K562 (cell line): Measurements from ENCODE around the gene PANX1. TPM values are rescaled to one million over a fixed set of nuclear protein-coding genes. Genes with fewer than 3 reads are reported as not detected.

ENCODE experiments used
- BRD4 ChIP-seq: fragments of 200-600 bp; sonication (generic); IDR thresholded peaks from 2 replicates; pipeline ENCODE4 v1.6.1; 2017; ENCODE audit warnings: inconsistent platforms
- CBFB ChIP-seq: sonication (generic); formaldehyde crosslinking; IDR thresholded peaks from 2 replicates; pipeline ENCODE4 v1.4.0; 2020; ENCODE audit warnings: mild to moderate bottlenecking, missing genetic modification reagents
- CHCHD3 ChIP-seq: fragments of 250-450 bp; sonication (Bioruptor Pico); IDR thresholded peaks from 2 replicates; pipeline ENCODE4 v2.1.2; 2022; ENCODE audit warnings: mild to moderate bottlenecking
- CREB1 ChIP-seq, 2 experiments: sonication (generic) in 1 of 2; formaldehyde crosslinking in 1 of 2; IDR thresholded peaks; 2 replicates each; pipeline versions ENCODE4 v1.6.1 to v1.8.0; 2012 to 2022; ENCODE audit warnings: inconsistent platforms in 1 of 2, mild to moderate bottlenecking in 1 of 2, missing genetic modification reagents in 1 of 2, moderate library complexity in 1 of 2
- FOS ChIP-seq: IDR thresholded peaks from 3 replicates; pipeline ENCODE4 v1.6.1; 2011; ENCODE audit not compliant: insufficient read length; ENCODE audit errors: extremely low read depth
- GTF2E2 ChIP-seq: fragments of 200-800 bp; sonication (Bioruptor generic); IDR thresholded peaks from 2 replicates; pipeline ENCODE4 v1.6.1; 2016; ENCODE audit warnings: missing genetic modification characterization, missing compliant biosample characterization
- IRF2 ChIP-seq: sonication (generic); formaldehyde crosslinking; IDR thresholded peaks from 2 replicates; pipeline ENCODE4 v1.8.1; 2022; ENCODE audit warnings: mild to moderate bottlenecking, missing genetic modification reagents
- REST ChIP-seq, 2 experiments: fragments of 450-650 bp; formaldehyde crosslinking in 1 of 2; IDR thresholded peaks; 2 replicates each; pipeline versions ENCODE4 v1.4.0 to v1.6.1; 2014 to 2020; ENCODE audit warnings: mild to moderate bottlenecking in 2 of 2, borderline replicate concordance in 1 of 2, low read depth in 1 of 2
- SPI1 ChIP-seq: IDR thresholded peaks from 2 replicates; pipeline ENCODE4 v1.6.1; 2011; ENCODE audit warnings: low read depth, low read length, control low read depth, borderline replicate concordance
- TCF7L2 ChIP-seq: fragments of 150-350 bp; IDR thresholded peaks from 2 replicates; pipeline ENCODE4 v1.6.1; 2016; ENCODE audit warnings: low read depth, mild to moderate bottlenecking, low read length, moderate library complexity
- ZNF12 ChIP-seq: sonication (generic); formaldehyde crosslinking; IDR thresholded peaks from 2 replicates; pipeline ENCODE4 v1.4.0; 2020; ENCODE audit warnings: mild to moderate bottlenecking, missing genetic modification reagents
- ZNF197 ChIP-seq: fragments of 200-800 bp; sonication (Bioruptor generic); IDR thresholded peaks from 2 replicates; pipeline ENCODE4 v1.6.1; 2016; ENCODE audit warnings: low read depth, missing genetic modification characterization, missing compliant biosample characterization
- polyA plus RNA-seq, 8 experiments: library from polyadenylated mRNA; depleted of rRNA in 4 of 8; stranded (reverse) in 5 of 8; unstranded in 3 of 8; fragments of >200 nt; fragmentation: Nextera tagmentation in 2 of 8; fragmentation: Illumina TruSeq in 1 of 8; extraction: Ambion mirVana in 2 of 8; extraction: Trizol in 1 of 8; gene quantifications; 2 replicates each; pipeline versions ENCODE4 v1.2.1 to v1.2.3, GENCODE V29; 2011 to 2014; ENCODE audit warnings: inconsistent platforms in 1 of 8, missing spikeins in 1 of 8
- total RNA-seq, 7 experiments: library from RNA; depleted of rRNA in 6 of 7; stranded (reverse); fragments of >200 nt in 6 of 7; fragmentation: Illumina TruSeq in 2 of 7; extraction: Trizol in 2 of 7; gene quantifications; 2 replicates each; pipeline versions ENCODE4 v1.2.1 to v1.2.3, GENCODE V29; 2011 to 2021; ENCODE audit warnings: low replicate concordance in 1 of 7
- TF ChIP-seq, protein P1 (sequence below): fragments of 250-450 bp; sonication (Bioruptor Pico); IDR thresholded peaks from 2 replicates; pipeline ENCODE4 v1.5.0; 2021
- TF ChIP-seq, protein P2 (sequence below): fragments of 250-450 bp; sonication (Bioruptor Pico); IDR thresholded peaks from 2 replicates; pipeline ENCODE4 v1.5.0; 2022; ENCODE audit warnings: mild to moderate bottlenecking

PANX1 gene
- total and polyA plus RNA-seq, 9 of the 15 experiments (the other 6 are each of a cell fraction or from before 2014, with no cell fraction given): 1.9 to 14.8 (median 10.1) TPM

- TF ChIP-seq IRF2 (no peak), ZNF197 (CRISPR knock-in tag) (no peak), SPI1 (peak; percentile 82), GTF2E2 (tag) (no peak), CREB1 (IDR thresholded peaks at IDR 0.05) (0 out of 2 replicates have a peak, but pooled peaks have one; percentile 19), CREB1 (CRISPR knock-in tag; IDR thresholded peaks at IDR 0.05) (no peak), CBFB (CRISPR knock-in tag) (no peak), FOS (no peak), ZNF12 (CRISPR knock-in tag) (no peak), TCF7L2 (no peak), BRD4 (no peak), REST (IDR thresholded peaks at IDR 0.05; ENCODE audit: borderline replicate concordance) (no peak), REST (CRISPR knock-in tag; IDR thresholded peaks at IDR 0.05; ENCODE audit: low read depth) (no peak), CHCHD3 (CRISPR knock-in tag) (no peak)
- TF ChIP-seq, protein P1, sequence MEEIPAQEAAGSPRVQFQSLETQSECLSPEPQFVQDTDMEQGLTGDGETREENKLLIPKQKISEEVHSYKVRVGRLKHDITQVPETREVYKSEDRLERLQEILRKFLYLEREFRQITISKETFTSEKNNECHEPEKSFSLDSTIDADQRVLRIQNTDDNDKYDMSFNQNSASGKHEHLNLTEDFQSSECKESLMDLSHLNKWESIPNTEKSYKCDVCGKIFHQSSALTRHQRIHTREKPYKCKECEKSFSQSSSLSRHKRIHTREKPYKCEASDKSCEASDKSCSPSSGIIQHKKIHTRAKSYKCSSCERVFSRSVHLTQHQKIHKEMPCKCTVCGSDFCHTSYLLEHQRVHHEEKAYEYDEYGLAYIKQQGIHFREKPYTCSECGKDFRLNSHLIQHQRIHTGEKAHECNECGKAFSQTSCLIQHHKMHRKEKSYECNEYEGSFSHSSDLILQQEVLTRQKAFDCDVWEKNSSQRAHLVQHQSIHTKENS (CRISPR knock-in tag): no peak
- TF ChIP-seq, protein P2, sequence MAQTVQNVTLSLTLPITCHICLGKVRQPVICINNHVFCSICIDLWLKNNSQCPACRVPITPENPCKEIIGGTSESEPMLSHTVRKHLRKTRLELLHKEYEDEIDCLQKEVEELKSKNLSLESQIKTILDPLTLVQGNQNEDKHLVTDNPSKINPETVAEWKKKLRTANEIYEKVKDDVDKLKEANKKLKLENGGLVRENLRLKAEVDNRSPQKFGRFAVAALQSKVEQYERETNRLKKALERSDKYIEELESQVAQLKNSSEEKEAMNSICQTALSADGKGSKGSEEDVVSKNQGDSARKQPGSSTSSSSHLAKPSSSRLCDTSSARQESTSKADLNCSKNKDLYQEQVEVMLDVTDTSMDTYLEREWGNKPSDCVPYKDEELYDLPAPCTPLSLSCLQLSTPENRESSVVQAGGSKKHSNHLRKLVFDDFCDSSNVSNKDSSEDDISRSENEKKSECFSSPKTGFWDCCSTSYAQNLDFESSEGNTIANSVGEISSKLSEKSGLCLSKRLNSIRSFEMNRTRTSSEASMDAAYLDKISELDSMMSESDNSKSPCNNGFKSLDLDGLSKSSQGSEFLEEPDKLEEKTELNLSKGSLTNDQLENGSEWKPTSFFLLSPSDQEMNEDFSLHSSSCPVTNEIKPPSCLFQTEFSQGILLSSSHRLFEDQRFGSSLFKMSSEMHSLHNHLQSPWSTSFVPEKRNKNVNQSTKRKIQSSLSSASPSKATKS (CRISPR knock-in tag): no peak
These were observed 6.2 kb downstream of the PANX1 start (continued) for GRCh38 chr11:94134651-94135512.
